HL-60 (cell line): ENCODE measurements around the gene KCNQ5.

Experiments
- GABPA ChIP-seq: IDR thresholded peaks from 2 replicates; pipeline ENCODE4 v1.6.1; 2012; ENCODE audit warnings: low read depth
- TF ChIP-seq, protein P1 (sequence below): IDR thresholded peaks from one replicate; pipeline ENCODE4 v1.5.1; 2011; ENCODE audit warnings: low read length, control low read depth, inconsistent platforms; ENCODE audit not compliant: insufficient read depth
- TF ChIP-seq, protein P2 (sequence below): IDR thresholded peaks from 2 replicates; pipeline ENCODE4 v1.6.1; 2012; ENCODE audit warnings: low read depth; ENCODE audit not compliant: insufficient replicate concordance

DNA sequence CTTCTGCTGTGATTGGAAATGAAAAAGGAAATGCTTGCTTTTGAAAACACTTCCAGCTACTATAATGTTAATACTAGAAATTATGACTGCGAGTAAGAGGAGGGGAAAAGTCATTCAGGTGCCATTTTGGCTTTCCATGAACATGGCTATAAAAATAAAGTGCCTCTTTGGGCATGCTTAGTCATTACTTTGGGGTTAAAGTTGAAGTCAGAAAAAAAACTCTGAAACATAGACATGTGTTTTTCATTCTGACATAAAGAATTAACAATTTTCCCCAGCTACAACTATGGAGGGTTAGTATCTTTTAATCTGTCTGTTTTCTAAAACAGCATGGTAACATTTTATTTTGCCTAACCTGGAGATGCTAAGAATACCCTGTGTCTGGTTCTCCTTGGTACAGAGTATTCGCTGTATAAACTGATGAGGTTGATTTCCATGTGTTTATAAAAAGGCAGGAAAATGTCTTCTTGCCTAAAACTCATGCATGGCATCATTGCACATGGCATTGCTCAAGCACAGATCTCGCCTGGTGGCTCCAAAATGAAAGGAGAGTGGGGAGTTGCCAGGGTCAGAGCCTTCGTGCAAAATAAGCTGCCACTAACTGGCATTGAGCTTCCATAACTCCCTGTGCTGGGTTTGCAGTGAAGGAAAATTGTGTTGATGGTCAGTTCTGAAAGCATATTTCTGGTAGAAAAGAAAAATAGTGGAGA is 188.9 kb downstream of the KCNQ5 start:
- TF ChIP-seq, protein P1, sequence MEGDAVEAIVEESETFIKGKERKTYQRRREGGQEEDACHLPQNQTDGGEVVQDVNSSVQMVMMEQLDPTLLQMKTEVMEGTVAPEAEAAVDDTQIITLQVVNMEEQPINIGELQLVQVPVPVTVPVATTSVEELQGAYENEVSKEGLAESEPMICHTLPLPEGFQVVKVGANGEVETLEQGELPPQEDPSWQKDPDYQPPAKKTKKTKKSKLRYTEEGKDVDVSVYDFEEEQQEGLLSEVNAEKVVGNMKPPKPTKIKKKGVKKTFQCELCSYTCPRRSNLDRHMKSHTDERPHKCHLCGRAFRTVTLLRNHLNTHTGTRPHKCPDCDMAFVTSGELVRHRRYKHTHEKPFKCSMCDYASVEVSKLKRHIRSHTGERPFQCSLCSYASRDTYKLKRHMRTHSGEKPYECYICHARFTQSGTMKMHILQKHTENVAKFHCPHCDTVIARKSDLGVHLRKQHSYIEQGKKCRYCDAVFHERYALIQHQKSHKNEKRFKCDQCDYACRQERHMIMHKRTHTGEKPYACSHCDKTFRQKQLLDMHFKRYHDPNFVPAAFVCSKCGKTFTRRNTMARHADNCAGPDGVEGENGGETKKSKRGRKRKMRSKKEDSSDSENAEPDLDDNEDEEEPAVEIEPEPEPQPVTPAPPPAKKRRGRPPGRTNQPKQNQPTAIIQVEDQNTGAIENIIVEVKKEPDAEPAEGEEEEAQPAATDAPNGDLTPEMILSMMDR: no peak
- TF ChIP-seq, protein P2, sequence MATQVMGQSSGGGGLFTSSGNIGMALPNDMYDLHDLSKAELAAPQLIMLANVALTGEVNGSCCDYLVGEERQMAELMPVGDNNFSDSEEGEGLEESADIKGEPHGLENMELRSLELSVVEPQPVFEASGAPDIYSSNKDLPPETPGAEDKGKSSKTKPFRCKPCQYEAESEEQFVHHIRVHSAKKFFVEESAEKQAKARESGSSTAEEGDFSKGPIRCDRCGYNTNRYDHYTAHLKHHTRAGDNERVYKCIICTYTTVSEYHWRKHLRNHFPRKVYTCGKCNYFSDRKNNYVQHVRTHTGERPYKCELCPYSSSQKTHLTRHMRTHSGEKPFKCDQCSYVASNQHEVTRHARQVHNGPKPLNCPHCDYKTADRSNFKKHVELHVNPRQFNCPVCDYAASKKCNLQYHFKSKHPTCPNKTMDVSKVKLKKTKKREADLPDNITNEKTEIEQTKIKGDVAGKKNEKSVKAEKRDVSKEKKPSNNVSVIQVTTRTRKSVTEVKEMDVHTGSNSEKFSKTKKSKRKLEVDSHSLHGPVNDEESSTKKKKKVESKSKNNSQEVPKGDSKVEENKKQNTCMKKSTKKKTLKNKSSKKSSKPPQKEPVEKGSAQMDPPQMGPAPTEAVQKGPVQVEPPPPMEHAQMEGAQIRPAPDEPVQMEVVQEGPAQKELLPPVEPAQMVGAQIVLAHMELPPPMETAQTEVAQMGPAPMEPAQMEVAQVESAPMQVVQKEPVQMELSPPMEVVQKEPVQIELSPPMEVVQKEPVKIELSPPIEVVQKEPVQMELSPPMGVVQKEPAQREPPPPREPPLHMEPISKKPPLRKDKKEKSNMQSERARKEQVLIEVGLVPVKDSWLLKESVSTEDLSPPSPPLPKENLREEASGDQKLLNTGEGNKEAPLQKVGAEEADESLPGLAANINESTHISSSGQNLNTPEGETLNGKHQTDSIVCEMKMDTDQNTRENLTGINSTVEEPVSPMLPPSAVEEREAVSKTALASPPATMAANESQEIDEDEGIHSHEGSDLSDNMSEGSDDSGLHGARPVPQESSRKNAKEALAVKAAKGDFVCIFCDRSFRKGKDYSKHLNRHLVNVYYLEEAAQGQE: no peak
- TF ChIP-seq GABPA: no peak
